T47D (cell line): ENCODE measurements around the gene PAM.

Experiments used
- DNase-seq, 2 experiments: peaks; one replicate each; pipeline versions ENCODE4 v3.0.0 to v3.0.0-alpha.2; 2011 to 2012; ENCODE audit warnings: low read depth in 1 of 2, low spot score in 1 of 2
- JUND ChIP-seq: IDR thresholded peaks from 2 replicates; pipeline ENCODE4 v1.6.1; 2012; ENCODE audit warnings: low read depth
- in situ Hi-C: cut with HindIII; loops from 2 replicates; pipeline ENCODE4 v1.10.0; 2016; ENCODE audit warnings: low sequenced_read_pairs, low pct_unique_long_range_greater_than_20kb

The PAM gene

GRCh38 chr5:103003872-103004271 is 248.8 kb downstream of the PAM start:
- no peak for DNase-seq
- in situ Hi-C loops, result no loop called here
- no peak for TF ChIP-seq JUND

GRCh38 chr5:103005276-103005675 is 250.2 kb downstream of the PAM start:
- no peak for TF ChIP-seq JUND
- in situ Hi-C loops, result no loop called here
- DNase-seq, result no peak

GRCh38 chr5:103006921-103007320 is 251.8 kb downstream of the PAM start:
- peak in 1 of 2 experiments; percentile 71 for DNase-seq
- in situ Hi-C loops, result no loop called here
- no peak for TF ChIP-seq JUND

- DNase-seq, result no peak
- no peak for TF ChIP-seq JUND
- in situ Hi-C loops, result no loop called here
Observed at GRCh38 chr5:103010168-103010567, 255.1 kb downstream of the PAM start.

GRCh38 chr5:103013933-103014552 is 258.9 kb downstream of the PAM start:
- peak in 1 of 2 experiments; percentile 27 for DNase-seq
- TF ChIP-seq JUND, result no peak
- in situ Hi-C loops, result no loop called here

- peak in 1 of 2 experiments; percentile 21 for DNase-seq
- no peak for TF ChIP-seq JUND
- in situ Hi-C loops, result no loop called here
Observed at GRCh38 chr5:103014983-103015382, 259.9 kb downstream of the PAM start.

- TF ChIP-seq JUND, result no peak
- no peak for DNase-seq
- in situ Hi-C loops, result no loop called here
Observed at GRCh38 chr5:103016167-103016566, 261.1 kb downstream of the PAM start.

GRCh38 chr5:103019804-103020203 is 264.7 kb downstream of the PAM start:
- no peak for DNase-seq
- TF ChIP-seq JUND, result no peak
- in situ Hi-C loops, result no loop called here

- no peak for TF ChIP-seq JUND
Observed at GRCh38 chr5:103021314-103021713, 266.2 kb downstream of the PAM start.

GRCh38 chr5:103027267-103027666 is 272.2 kb downstream of the PAM start:
- DNase-seq, result no peak
- no peak for TF ChIP-seq JUND
- in situ Hi-C loops, result no loop called here

More at GRCh38 chr5:103021314-103021713, 266.2 kb downstream of the PAM start:
- in situ Hi-C loops, result no loop called here
- DNase-seq, result no peak

- DNase-seq, result peak in 1 of 2 experiments; percentile 30
- no peak for TF ChIP-seq JUND
- in situ Hi-C loops, result no loop called here
Observed at GRCh38 chr5:103031607-103032006, 276.5 kb downstream of the PAM start.

GRCh38 chr5:103033696-103034095 is 278.6 kb downstream of the PAM start:
- in situ Hi-C loops, result no loop called here
- TF ChIP-seq JUND, result no peak
- no peak for DNase-seq

GRCh38 chr5:103034662-103035392 is 279.7 kb downstream of the PAM start:
- DNase-seq, result no peak
- in situ Hi-C loops, result no loop called here
- no peak for TF ChIP-seq JUND
